PFSK-1 (cell line): Measurements from ENCODE around the gene CXCL17.

Source experiments
- POLR2AphosphoS5 ChIP-seq: IDR thresholded peaks from 2 replicates; pipeline ENCODE4 v1.6.1; 2012; ENCODE audit warnings: low read depth, mild to moderate bottlenecking, control low read depth, low read length, moderate library complexity
- SIN3A ChIP-seq: IDR thresholded peaks from 2 replicates; pipeline ENCODE4 v1.6.1; 2012; ENCODE audit warnings: mild to moderate bottlenecking, low read length, moderate library complexity, borderline replicate concordance; ENCODE audit not compliant: insufficient read depth
- TAF1 ChIP-seq: IDR thresholded peaks from 2 replicates; pipeline ENCODE4 v1.6.1; 2012; ENCODE audit warnings: low read length, control low read depth, borderline replicate concordance; ENCODE audit not compliant: insufficient read depth

GRCh38 chr19:42426643-42427042 lies 16.1 kb downstream of the CXCL17 start:
- no peak for TF ChIP-seq POLR2AphosphoS5
- TF ChIP-seq TAF1: no peak
- no peak for TF ChIP-seq SIN3A
